Middle frontal gyrus (tissue), 1 donor: Measurements from ENCODE around the gene HIGD2A.

Experiments used
- DNase-seq: peaks from one replicate; pipeline ENCODE4 v3.0.0-alpha.2; 2015; ENCODE audit warnings: low spot score; ENCODE audit errors: extremely low spot score

The HIGD2A gene

GRCh38 chr5:176415952-176416924 lies 27.7 kb downstream of the HIGD2A start, which contains the start of gene CLTB:
TSS of gene CLTB (minus strand) at chr5:176416539. CDS start at chr5:176416363, 176 bp downstream.
- peak; percentile 82 for DNase-seq

- DNase-seq = no peak
Observed at GRCh38 chr5:176416965-176417364, 28.4 kb downstream of the HIGD2A start.

- no peak for DNase-seq
Observed at GRCh38 chr5:176418251-176418650, 29.7 kb downstream of the HIGD2A start.

GRCh38 chr5:176420086-176420485 lies 31.5 kb downstream of the HIGD2A start:
- no peak for DNase-seq

- DNase-seq = no peak
Observed at GRCh38 chr5:176420972-176421544, 32.5 kb downstream of the HIGD2A start.

GRCh38 chr5:176424181-176424580 lies 35.6 kb downstream of the HIGD2A start:
- no peak for DNase-seq

GRCh38 chr5:176425138-176425537 lies 36.6 kb downstream of the HIGD2A start:
- DNase-seq = no peak

- no peak for DNase-seq
Observed at GRCh38 chr5:176425791-176426190, 37.2 kb downstream of the HIGD2A start.

GRCh38 chr5:176426876-176427275 lies 38.3 kb downstream of the HIGD2A start:
- no peak for DNase-seq

GRCh38 chr5:176427971-176428370 lies 39.4 kb downstream of the HIGD2A start:
- no peak for DNase-seq

GRCh38 chr5:176429972-176430371 lies 41.4 kb downstream of the HIGD2A start:
- DNase-seq = no peak

GRCh38 chr5:176432707-176433106 lies 44.2 kb downstream of the HIGD2A start:
- DNase-seq = no peak

GRCh38 chr5:176436656-176437055 lies 48.1 kb downstream of the HIGD2A start:
- DNase-seq = no peak

GRCh38 chr5:176438959-176439757 lies 50.6 kb downstream of the HIGD2A start:
- DNase-seq = no peak
